ENCODE data around the gene GCNT2.

The GCNT2 gene

DNA sequence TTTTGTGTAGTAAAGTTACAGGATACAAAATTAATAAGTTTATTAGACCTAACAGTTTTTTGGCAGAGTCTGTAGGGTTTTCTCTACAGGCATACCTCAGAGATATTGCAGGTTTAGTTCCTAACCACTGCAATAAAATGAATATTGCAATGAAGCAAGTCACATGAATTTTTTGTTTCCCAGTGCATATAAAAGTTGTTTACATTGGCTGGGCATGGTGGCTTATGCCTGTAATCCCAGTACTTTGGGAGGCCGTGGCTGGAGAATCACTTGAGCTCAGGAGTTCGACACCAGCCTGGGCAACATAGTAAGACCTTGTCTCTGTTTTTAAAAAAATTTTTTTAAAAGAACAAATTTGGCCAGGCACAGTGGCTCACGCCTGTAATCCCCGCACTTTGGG, 157.3 kb downstream of the GCNT2 start:
- no peak for DNase-seq
- Histone ChIP-seq H3K4me1 (ENCODE audit: insufficient read depth, low read length) (no peaks in the 10 kb centered on the region), H3K9ac (ENCODE audit: low read depth, low read length) (no peak overlapping the region), H3K79me2 (ENCODE audit: insufficient read depth, low read length) (no peaks in the 10 kb centered on the region), H3K27me3 (ENCODE audit: insufficient read depth, low read length, poor library complexity) (no peaks in the 10 kb centered on the region), H3K4me3 (ENCODE audit: low read depth in 1 of 2, low read length in 2 of 2) (no peak overlapping the region), H3K36me3 (ENCODE audit: insufficient read depth, low read length) (no peaks in the 10 kb centered on the region), H3K9me3 (ENCODE audit: insufficient read depth, low read length, severe bottlenecking) (peaks cover 5% of the 10 kb centered on the region), H3K27ac (ENCODE audit: low read length) (no peak overlapping the region), H3K4me2 (ENCODE audit: insufficient read depth, low read length) (no peak overlapping the region), H2AFZ (ENCODE audit: low read depth, low read length) (no peak overlapping the region), H4K20me1 (ENCODE audit: insufficient read depth, low read length) (no peaks in the 10 kb centered on the region)
- TF ChIP-seq EZH2 (IDR thresholded peaks at IDR 0.05; ENCODE audit: borderline replicate concordance, low read depth, low read length, severe bottlenecking): no peak
- TF ChIP-seq, protein P1, sequence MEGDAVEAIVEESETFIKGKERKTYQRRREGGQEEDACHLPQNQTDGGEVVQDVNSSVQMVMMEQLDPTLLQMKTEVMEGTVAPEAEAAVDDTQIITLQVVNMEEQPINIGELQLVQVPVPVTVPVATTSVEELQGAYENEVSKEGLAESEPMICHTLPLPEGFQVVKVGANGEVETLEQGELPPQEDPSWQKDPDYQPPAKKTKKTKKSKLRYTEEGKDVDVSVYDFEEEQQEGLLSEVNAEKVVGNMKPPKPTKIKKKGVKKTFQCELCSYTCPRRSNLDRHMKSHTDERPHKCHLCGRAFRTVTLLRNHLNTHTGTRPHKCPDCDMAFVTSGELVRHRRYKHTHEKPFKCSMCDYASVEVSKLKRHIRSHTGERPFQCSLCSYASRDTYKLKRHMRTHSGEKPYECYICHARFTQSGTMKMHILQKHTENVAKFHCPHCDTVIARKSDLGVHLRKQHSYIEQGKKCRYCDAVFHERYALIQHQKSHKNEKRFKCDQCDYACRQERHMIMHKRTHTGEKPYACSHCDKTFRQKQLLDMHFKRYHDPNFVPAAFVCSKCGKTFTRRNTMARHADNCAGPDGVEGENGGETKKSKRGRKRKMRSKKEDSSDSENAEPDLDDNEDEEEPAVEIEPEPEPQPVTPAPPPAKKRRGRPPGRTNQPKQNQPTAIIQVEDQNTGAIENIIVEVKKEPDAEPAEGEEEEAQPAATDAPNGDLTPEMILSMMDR (IDR thresholded peaks at IDR 0.05; ENCODE audit: borderline replicate concordance, extremely low read depth, low read length, poor library complexity, severe bottlenecking): no peak
- no peak for ATAC-seq (ENCODE audit: insufficient read depth, low read depth)

Measured in DND-41 (cell line).